Neural cell (in vitro differentiated cells): ENCODE data around the gene ME3. TPM values are rescaled to one million over a fixed set of nuclear protein-coding genes. Genes with fewer than 3 reads are reported as not detected.

ENCODE experiments used
- H2AFZ ChIP-seq: fragments of 200-600, 300-800 bp; sonication (generic), shearing (Covaris generic); 2 replicates; pipeline ENCODE4 v1.6.0; 2014; ENCODE audit warnings: low read depth, mild to moderate bottlenecking, antibody characterized with exemption, low read length, moderate library complexity
- H3F3A ChIP-seq: fragments of 200-600 bp; shearing (Covaris generic); 2 replicates; pipeline ENCODE4 v1.6.1; 2016; ENCODE audit warnings: mild to moderate bottlenecking, moderate library complexity, mixed read lengths, antibody characterized with exemption, low read length; ENCODE audit not compliant: insufficient read depth, poor library complexity, severe bottlenecking
- H3K27ac ChIP-seq: fragments of 200-600, 300-800 bp; sonication (generic), shearing (Covaris generic); 2 replicates; pipeline ENCODE4 v1.5.1; 2014; ENCODE audit warnings: mild to moderate bottlenecking, low read length, moderate library complexity
- H3K27me3 ChIP-seq: fragments of 300-800, 200-600 bp; sonication (generic), shearing (Covaris generic); 2 replicates; pipeline ENCODE4 v1.6.0; 2014; ENCODE audit warnings: mild to moderate bottlenecking, low read depth, low read length, moderate library complexity; ENCODE audit not compliant: insufficient read depth
- H3K36me3 ChIP-seq: fragments of 300-800, 200-600 bp; sonication (generic), shearing (Covaris generic); 2 replicates; pipeline ENCODE4 v1.5.1; 2014; ENCODE audit warnings: mild to moderate bottlenecking, antibody characterized with exemption, low read length, moderate library complexity; ENCODE audit not compliant: insufficient read depth
- H3K4me2 ChIP-seq: fragments of 300-800, 200-600 bp; sonication (generic), shearing (Covaris generic); 2 replicates; pipeline ENCODE4 v1.6.0; 2014; ENCODE audit warnings: mild to moderate bottlenecking, low read length
- H3K4me3 ChIP-seq: fragments of 300-800, 200-600 bp; sonication (generic), shearing (Covaris generic); 2 replicates; pipeline ENCODE4 v1.5.1; 2014; ENCODE audit warnings: mild to moderate bottlenecking, low read length, moderate library complexity
- H3K79me2 ChIP-seq: fragments of 200-600 bp; shearing (Covaris generic); replicated peaks from 2 replicates; pipeline ENCODE4 v1.6.0; 2014; ENCODE audit warnings: mild to moderate bottlenecking, low read length, moderate library complexity; ENCODE audit not compliant: insufficient read depth
- H3K9ac ChIP-seq: fragments of 300-800, 200-600 bp; sonication (generic), shearing (Covaris generic); 2 replicates; pipeline ENCODE4 v1.6.1; 2016; ENCODE audit warnings: mild to moderate bottlenecking, low read length, mixed read lengths
- H3K9me2 ChIP-seq: fragments of 200-600 bp; shearing (Covaris generic); 2 replicates; pipeline ENCODE4 v1.6.1; 2016; ENCODE audit warnings: mild to moderate bottlenecking, low read length, mixed read lengths; ENCODE audit not compliant: insufficient read depth
- H3K9me3 ChIP-seq: fragments of 200-600, 300-800 bp; sonication (generic), shearing (Covaris generic); 2 replicates; pipeline ENCODE4 v1.6.1; 2016; ENCODE audit warnings: mild to moderate bottlenecking, mixed run types, low read length, moderate library complexity, mixed read lengths
- H4K20me1 ChIP-seq: fragments of 200-600 bp; shearing (Covaris generic); 2 replicates; pipeline ENCODE4 v1.6.1; 2016; ENCODE audit warnings: mild to moderate bottlenecking, mixed run types; ENCODE audit not compliant: insufficient read depth
- EP300 ChIP-seq: fragments of 450-650 bp; conservative IDR thresholded peaks from 2 replicates; pipeline ENCODE4 v1.6.1; 2014; ENCODE audit warnings: antibody characterized with exemption, mild to moderate bottlenecking, moderate library complexity; ENCODE audit not compliant: poor library complexity, severe bottlenecking
- EZH2 ChIP-seq: fragments of 200-600, 300-800 bp; shearing (Covaris generic), sonication (generic); IDR thresholded peaks from 2 replicates; pipeline ENCODE4 v1.6.1; 2014; ENCODE audit warnings: antibody characterized with exemption, low read length, borderline replicate concordance, mild to moderate bottlenecking; ENCODE audit not compliant: insufficient read depth, poor library complexity, severe bottlenecking
- MXI1 ChIP-seq: fragments of 450-650 bp; conservative IDR thresholded peaks from 2 replicates; pipeline ENCODE4 v1.6.1; 2014; ENCODE audit warnings: antibody characterized with exemption, mild to moderate bottlenecking; ENCODE audit not compliant: poor library complexity, severe bottlenecking
- POLR2AphosphoS5 ChIP-seq: IDR thresholded peaks from 2 replicates; pipeline ENCODE4 v1.6.1; 2012
- RAD21 ChIP-seq: fragments of 450-650 bp; conservative IDR thresholded peaks from 2 replicates; pipeline ENCODE4 v1.6.1; 2014; ENCODE audit warnings: antibody characterized with exemption, mild to moderate bottlenecking, moderate library complexity
- SMC3 ChIP-seq: fragments of 450-650 bp; conservative IDR thresholded peaks from 2 replicates; pipeline ENCODE4 v1.6.1; 2014; ENCODE audit warnings: antibody characterized with exemption, mild to moderate bottlenecking, moderate library complexity; ENCODE audit not compliant: poor library complexity
- TAF1 ChIP-seq: IDR thresholded peaks from 2 replicates; pipeline ENCODE4 v1.6.1; 2012; ENCODE audit warnings: low read depth
- polyA plus RNA-seq: library from polyadenylated mRNA; depleted of rRNA; stranded (reverse); fragments of >200 nt; gene quantifications from 2 replicates; pipeline ENCODE4 v1.2.3, GENCODE V29; 2014
- TF ChIP-seq, protein P1 (sequence below): IDR thresholded peaks from 2 replicates; pipeline ENCODE4 v1.6.1; 2012; ENCODE audit warnings: borderline replicate concordance
- TF ChIP-seq, protein P2 (sequence below): fragments of 450-650 bp; IDR thresholded peaks from 2 replicates; pipeline ENCODE4 v1.5.1; 2014; ENCODE audit warnings: antibody characterized with exemption, mild to moderate bottlenecking, moderate library complexity; ENCODE audit not compliant: poor library complexity, severe bottlenecking

The ME3 gene
- polyA plus RNA-seq, 1 donor from 2014 or later = 2.1 TPM

DNA sequence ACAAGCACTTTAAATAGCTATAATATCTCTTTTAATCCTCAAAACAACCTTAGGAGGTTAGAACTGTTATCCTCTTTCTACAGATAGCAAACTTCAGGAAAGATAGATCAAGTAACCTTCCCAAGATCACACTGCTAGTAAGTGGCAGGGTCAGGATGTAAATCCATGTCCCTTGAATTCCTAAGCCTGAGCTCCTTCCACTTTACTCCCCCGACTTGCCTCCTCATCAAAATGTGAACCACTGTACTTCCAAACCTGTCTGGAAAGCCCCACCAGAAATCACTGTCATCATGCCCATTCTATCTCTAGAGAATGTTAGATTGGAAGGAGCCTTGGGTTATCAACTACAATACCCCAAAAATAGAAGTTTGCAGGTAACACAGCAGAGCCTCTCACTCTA is 33.7 kb downstream of the ME3 start:
- Histone ChIP-seq H3K9me2 (no peaks in the 10 kb centered on the region), H2AFZ (no peak overlapping the region), H3K9ac (no peak overlapping the region), H3K79me2 (no peaks in the 10 kb centered on the region), H4K20me1 (no peaks in the 10 kb centered on the region), H3K9me3 (no peaks in the 10 kb centered on the region), H3F3A (no peaks in the 10 kb centered on the region), H3K4me3 (no peak overlapping the region), H3K27ac (no peak overlapping the region), H3K4me2 (no peak overlapping the region), H3K27me3 (no peaks in the 10 kb centered on the region), H3K36me3 (no peaks in the 10 kb centered on the region)
- TF ChIP-seq POLR2AphosphoS5 = no peak
- no peak for TF ChIP-seq MXI1
- TF ChIP-seq, protein P1, sequence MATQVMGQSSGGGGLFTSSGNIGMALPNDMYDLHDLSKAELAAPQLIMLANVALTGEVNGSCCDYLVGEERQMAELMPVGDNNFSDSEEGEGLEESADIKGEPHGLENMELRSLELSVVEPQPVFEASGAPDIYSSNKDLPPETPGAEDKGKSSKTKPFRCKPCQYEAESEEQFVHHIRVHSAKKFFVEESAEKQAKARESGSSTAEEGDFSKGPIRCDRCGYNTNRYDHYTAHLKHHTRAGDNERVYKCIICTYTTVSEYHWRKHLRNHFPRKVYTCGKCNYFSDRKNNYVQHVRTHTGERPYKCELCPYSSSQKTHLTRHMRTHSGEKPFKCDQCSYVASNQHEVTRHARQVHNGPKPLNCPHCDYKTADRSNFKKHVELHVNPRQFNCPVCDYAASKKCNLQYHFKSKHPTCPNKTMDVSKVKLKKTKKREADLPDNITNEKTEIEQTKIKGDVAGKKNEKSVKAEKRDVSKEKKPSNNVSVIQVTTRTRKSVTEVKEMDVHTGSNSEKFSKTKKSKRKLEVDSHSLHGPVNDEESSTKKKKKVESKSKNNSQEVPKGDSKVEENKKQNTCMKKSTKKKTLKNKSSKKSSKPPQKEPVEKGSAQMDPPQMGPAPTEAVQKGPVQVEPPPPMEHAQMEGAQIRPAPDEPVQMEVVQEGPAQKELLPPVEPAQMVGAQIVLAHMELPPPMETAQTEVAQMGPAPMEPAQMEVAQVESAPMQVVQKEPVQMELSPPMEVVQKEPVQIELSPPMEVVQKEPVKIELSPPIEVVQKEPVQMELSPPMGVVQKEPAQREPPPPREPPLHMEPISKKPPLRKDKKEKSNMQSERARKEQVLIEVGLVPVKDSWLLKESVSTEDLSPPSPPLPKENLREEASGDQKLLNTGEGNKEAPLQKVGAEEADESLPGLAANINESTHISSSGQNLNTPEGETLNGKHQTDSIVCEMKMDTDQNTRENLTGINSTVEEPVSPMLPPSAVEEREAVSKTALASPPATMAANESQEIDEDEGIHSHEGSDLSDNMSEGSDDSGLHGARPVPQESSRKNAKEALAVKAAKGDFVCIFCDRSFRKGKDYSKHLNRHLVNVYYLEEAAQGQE = no peak
- no peak for TF ChIP-seq EZH2
- no peak for TF ChIP-seq TAF1
- no peak for TF ChIP-seq EP300
- TF ChIP-seq RAD21 = no peak
- TF ChIP-seq SMC3 = no peak
- TF ChIP-seq, protein P2, sequence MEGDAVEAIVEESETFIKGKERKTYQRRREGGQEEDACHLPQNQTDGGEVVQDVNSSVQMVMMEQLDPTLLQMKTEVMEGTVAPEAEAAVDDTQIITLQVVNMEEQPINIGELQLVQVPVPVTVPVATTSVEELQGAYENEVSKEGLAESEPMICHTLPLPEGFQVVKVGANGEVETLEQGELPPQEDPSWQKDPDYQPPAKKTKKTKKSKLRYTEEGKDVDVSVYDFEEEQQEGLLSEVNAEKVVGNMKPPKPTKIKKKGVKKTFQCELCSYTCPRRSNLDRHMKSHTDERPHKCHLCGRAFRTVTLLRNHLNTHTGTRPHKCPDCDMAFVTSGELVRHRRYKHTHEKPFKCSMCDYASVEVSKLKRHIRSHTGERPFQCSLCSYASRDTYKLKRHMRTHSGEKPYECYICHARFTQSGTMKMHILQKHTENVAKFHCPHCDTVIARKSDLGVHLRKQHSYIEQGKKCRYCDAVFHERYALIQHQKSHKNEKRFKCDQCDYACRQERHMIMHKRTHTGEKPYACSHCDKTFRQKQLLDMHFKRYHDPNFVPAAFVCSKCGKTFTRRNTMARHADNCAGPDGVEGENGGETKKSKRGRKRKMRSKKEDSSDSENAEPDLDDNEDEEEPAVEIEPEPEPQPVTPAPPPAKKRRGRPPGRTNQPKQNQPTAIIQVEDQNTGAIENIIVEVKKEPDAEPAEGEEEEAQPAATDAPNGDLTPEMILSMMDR = no peak

DNA sequence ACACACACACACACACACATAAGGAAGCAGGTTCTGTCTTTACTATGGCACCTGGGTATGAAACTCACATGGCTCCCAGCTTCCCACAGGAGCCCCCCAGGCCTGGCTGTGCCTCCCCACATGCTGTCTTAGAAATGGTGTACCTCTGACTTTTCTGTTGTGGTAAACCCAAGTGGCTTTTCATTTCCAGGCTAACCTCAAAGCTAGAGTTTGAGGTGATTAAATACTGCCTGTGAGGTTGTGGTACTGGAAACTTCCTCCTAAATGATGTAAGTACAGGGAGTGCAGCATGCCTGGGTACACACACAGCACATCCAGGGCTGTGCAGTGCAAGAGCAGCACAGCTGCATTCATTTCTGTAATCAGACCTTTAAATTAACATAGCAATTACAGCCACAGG is 34.4 kb downstream of the ME3 start:
- no peaks in the 10 kb centered on the region for H3K9me3 ChIP-seq
- H3K4me2 ChIP-seq = no peak overlapping the region
- no peaks in the 10 kb centered on the region for H3K9me2 ChIP-seq
- H4K20me1 ChIP-seq = no peaks in the 10 kb centered on the region
- H3K9ac ChIP-seq = no peak overlapping the region
- H2AFZ ChIP-seq = no peak overlapping the region
- H3K27ac ChIP-seq = no peak overlapping the region
- no peaks in the 10 kb centered on the region for H3F3A ChIP-seq
- no peaks in the 10 kb centered on the region for H3K36me3 ChIP-seq
- no peak overlapping the region for H3K4me3 ChIP-seq
- TF ChIP-seq, protein P2 = no peak
- TF ChIP-seq POLR2AphosphoS5 (no peak), EP300 (no peak)
- no peaks in the 10 kb centered on the region for H3K27me3 ChIP-seq
- no peaks in the 10 kb centered on the region for H3K79me2 ChIP-seq
